Mucosa of gallbladder (tissue), 1 donor: ENCODE measurements around the gene CCL22. TPM values are rescaled to one million over a fixed set of nuclear protein-coding genes. Genes with fewer than 3 reads are reported as not detected.
A peak's percentile ranks its signal among the peaks of the same experiment; 100 is the strongest.
"Not testable (repeated sequence)": the region's sequence is repeated elsewhere in the genome, so short reads cannot be mapped to it uniquely, and the experiment has no call there.

Experiments
- DNase-seq: peaks from one replicate; pipeline ENCODE4 v3.0.0-alpha.2; 2020; ENCODE audit warnings: low spot score
- total RNA-seq: library from RNA; stranded (reverse); gene quantifications from one replicate; pipeline ENCODE4 v1.2.1, GENCODE V29; 2021
- donor health status: DM: no; HTN: no; CAD: no.

The CCL22 gene
- total RNA-seq, 1 donor from 2014 or later = 1.4 TPM

DNA sequence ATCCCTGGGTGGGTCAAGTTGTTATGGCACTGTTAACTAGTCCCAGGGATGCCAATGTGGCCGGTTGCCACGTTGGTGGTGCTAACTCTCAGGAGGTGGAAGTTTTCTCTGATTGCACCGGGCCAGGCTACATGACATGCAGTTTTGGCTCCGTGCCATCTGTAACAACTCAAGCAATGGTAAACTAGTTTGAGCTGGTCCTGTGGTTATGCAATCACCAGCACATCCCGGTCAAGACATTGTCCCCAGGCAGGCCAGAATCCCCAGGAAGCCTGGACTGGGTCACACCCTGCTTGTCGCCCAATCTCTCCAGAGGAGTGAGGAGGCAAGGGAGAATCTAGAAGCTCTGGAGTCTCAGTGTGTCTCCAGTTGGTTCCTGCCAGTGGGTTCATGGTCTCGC is 35.9 kb downstream of the CCL22 start:
- DNase-seq = peak; percentile 85

DNA sequence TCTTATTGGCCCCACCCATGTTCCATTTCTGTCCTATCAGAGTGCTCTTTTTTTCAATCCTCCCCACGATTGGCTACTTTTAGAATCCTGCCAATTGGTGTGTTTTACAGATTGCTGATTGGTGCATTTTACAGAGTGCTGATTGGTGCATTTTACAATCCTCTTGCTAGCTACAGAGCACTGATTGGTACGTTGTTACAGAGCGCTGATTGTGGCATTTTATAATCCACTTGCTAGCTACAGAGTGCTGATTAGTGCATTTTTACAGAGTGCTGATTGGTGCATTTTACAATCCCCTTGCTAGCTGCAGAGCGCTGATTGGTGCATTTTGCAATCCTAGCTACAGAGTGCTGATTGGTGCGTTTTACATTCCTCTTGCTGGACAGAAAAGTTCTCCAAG is 36.4 kb downstream of the CCL22 start:
- no peak for DNase-seq

DNA sequence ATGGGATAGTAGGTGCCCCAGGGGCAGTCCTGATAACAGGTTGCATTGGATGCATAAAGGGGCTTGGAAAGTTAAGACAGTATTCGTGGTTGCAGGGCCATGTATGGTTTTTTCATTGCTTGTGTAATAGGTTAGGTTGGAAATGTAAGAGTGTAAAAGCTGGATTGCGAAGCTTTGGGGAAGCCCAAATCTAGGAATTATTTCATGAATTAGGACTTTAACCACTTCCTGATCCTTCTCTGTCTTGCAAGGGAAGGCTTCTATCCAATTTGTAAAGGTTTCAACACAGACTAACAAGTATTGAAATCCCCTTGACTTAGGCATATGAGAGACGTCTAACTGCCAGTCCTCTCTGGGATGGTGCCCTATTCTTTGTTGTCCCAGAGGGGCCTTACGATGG is 38.2 kb downstream of the CCL22 start:
- DNase-seq = no peak

DNA sequence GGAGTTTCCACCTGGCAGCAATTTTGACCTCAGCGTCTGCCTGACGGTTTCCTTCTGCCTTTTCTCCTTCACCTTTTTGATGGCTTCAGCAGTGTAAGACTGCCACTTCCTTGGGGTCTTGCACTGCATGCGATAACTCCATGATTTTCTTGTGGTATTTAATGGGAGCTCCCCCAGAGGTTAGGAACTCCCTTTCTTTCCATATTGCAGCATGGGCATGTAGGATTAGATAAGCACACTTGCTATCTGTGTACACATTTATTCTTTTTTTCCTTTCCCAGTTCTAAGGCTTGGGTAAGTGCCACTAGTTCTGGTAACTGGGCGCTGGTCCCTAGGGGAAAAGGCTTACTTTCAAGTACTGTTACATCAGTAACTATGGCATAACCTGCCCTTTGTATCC is 38.9 kb downstream of the CCL22 start:
- DNase-seq = not testable (repeated sequence)

DNA sequence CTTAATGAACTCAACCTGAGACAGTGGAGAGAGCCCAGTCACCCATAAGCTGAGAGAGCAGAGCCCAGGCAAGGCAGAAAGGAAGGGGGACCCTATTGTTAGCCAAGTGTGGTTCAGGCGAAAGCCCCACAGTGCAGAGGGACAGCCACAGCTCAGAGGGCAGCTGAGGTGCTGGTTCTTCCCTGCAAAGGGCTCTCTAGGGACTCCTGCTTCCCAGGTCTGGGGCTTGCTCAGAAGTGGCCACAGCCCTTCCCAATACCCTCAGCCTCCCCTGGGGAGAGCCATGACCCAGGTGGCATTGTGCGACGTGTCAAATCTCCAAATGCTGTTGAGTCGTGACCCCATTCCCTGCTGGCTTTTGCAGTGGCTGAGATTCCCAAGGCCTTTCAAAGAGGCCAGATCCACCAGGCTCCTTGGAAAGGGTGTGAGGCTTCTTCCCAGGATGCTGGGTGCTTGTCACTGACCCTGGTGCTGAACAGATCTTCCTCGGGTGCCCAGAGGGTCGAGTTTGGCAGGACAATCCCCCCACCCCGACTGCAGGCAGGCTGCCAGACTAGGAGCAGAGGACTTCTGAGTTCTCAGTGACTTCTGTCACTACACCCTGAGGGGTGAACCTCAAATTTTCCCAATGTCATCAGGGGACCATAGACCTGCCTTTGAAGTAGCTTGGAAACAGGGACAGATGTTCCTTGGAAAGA is 43.5 kb downstream of the CCL22 start:
- no peak for DNase-seq

DNA sequence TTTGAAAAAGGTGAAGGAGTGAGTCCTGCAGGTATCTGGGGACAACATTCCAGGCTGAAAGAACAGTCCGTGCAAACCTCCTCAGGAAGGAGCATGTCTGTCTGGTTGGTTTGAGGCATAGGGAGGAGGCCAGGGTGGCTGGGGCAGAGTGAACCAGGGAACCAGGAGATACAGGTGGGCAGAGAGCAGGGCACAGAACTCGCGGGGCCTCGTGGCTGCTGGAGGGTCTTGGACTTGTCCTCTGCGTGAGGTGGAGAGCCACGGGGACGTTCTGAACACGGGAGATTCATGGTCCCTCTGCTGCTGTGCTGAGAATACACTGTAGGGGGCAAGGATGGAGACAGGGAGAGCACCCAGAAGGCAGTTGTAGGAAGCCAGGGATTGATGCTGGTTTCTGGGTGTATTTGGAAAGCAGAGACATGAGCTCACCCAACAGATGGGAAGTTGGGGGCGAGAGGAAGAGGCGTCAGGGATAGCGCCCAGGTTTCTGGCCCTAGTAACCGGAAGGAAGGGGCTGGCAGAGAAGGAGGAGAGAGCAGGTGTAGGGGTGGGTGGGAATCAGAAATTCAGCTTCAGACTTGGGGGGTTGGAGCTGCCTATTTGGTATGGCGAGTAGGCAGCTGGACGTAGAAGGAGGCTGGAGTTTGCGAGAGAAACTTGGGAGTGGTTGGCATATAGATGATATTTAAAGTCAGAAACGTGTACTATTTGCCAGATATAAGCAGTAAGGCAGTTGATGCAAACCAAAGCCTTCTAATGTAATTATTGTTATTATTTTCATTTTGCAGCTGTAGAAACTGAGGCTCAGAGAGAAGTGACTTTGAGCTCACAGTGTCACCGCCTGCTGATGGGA is 45.6 kb downstream of the CCL22 start, which contains the start of gene CCL17:
Gene CCL17, plus strand, starts transcription at position 803 of the 853 bp plus-strand sequence. CDS start 9,166 bp downstream, outside the sequence.
- no peak for DNase-seq

DNA sequence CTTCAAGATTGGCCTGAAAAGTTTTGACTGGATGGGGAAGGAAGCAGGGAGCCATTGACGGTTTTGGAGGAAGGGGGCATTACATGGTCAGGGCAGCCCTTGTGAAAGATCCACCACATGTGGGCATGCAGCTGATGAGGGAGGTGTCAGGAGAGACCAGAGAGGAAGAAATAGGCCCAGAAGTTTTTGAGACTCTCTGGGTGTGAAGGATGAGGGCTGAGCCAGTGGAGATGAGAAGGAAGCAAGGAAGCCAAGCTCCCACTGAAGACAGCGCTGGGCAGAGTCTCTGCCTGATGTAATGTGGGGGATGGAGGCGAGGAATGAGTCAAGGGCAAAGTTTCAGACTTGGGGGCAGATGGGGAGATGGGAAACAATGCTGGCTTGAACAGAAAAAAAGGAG is 46.5 kb downstream of the CCL22 start:
- DNase-seq = no peak

DNA sequence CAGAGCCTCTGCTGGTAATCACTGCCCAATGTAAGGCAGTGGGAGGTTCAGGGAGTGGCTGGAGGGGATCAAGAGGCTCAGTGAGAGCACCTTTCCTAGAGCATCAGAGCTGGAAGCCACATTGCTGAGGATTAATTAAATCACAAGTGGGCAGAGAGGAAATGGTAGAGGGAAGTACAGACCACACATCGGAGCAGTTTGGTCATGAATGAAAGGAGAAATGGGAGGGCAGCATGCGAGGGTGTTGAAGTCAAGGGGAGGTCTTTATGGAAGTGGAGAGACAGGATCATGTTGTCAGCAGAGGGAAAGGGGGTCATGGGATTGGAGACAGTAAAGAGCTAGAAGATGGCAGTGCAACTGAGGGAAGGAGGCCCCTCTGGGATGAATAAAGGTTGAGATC is 48.3 kb downstream of the CCL22 start:
- no peak for DNase-seq

DNA sequence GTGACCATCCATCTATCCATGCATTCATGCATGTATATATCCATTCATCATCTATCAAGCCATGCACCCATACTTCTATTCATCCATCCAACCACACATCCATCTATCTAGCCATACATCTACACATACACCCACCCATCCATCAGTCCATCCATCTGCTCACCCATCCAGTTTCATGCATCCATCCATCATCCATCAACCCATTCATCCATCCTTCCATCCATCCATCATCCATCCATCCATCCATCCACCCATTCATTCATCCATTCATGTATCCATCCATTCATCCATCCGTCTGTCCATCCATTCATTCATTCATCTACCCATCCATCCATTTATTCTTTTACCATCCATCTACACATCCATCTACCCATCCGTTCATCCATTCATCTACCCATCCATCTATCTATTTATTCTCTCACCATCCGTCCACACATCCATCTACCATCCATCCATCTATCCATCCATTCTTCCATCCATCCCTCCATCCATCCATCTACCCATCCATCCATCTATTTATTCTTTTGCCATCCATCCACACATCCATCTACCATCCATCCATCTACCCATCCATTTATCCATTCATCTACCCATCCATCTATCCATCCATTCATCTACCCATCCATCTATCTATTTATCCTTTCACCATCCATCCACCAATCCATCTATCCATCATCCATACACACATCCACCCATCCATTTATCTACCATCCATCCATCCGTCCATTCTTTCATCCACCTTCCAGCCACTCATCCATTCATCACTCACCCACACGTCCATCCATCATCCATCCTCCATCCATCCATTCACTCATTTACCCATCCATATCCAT is 49.2 kb downstream of the CCL22 start:
- no peak for DNase-seq

DNA sequence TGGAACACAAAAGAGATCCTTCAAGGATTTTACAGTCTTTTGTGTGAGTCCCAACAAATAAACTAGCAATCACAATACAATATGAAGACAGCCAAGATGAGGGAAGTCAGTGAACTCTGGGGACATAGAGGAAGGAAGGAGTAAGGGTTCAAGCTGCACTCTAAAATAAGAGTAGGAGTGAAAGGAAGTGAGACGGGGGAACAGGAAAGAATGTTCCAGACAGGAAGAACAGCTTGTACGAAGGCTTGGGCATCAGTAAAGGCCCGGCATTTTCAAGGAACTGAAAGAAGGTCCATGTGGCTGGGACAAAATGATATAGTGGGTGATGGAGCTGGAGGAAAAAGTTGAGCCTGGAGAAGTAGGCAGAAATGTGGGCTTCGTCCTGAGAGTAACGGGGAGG is 50.5 kb downstream of the CCL22 start:
- no peak for DNase-seq

DNA sequence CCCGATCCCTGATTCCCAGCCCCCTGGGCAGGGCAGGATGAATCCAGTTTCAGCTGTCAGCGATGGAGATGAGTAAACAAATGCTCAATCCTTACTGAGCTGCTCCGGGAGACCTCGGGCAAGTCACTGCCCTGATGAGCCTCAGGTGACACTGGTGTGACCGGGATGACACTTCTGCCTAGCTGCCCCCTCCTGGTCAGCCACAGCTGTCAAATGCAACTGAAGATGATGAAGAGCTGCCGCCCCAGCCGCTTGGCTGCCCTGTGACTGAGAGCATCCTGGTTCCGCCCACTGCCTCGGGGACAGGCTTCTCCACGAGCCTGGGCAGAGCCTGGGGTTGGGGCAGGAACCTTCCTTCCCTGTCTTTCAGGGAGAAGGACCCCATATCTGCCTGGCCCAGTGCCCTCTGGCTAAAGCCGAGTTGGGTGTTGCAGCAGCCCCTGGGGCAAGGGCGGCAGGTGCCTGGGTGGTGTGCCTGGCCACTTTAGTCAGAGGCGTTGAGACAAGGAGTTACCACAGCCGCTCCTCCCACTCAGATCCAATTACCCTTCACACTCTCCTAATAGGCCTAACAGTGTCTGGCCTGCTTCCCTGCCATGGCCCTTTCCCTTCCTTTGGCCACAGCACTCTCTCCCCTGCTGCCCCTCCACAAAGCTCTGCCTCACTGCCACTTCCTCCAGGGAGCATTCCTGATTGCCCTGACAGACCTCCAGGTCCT is 51.4 kb downstream of the CCL22 start:
- DNase-seq = no peak

DNA sequence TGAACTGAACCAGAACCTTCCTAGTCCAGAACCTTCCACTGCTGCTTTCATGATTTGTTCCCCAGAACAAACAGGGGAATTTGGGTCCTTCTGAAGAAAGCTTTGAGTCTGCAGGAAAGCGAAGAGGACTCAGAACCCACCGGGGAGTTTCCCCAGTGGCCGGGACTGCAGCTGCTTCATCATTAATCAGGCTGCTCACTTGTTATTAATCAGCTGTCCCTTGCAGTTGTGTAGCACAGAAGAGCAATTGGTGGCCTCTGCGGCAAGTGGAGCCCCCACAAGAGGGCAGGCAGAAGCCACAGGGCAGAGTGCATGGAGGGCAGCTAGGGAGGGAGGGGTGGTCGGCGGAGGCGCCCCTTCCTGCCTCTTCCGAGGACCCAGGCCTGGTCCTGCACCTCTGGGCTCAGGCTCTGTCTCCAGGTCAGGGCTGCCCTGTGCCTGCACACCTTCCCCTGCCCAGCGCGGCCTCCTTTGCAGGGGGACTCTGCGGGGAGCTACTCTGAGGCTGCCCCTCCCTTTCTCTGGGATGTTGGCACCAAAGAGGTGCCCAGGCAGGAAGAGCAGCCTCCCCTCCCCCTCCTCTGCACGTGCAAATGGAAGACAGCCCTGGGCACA is 52.9 kb downstream of the CCL22 start:
- no peak for DNase-seq

DNA sequence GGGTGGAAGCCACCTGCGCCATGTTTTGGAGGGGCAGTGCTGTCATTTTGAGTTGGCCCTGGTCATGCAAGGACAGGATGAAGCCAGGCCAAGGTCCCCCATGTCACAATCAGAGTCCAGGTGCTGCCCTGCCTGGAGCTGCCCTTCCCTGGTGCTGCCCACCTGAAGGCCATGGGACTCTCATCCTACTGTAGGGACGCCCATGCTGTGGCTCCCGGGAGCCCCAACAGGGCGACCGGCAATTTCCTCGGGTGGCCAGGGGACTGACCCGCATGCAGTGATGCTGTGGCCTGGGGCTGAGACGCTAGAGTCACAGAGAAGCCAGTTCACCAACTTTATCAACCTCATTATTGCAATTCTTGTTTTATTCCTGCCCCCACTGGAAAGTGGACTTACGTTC is 54.0 kb downstream of the CCL22 start:
- DNase-seq = no peak

DNA sequence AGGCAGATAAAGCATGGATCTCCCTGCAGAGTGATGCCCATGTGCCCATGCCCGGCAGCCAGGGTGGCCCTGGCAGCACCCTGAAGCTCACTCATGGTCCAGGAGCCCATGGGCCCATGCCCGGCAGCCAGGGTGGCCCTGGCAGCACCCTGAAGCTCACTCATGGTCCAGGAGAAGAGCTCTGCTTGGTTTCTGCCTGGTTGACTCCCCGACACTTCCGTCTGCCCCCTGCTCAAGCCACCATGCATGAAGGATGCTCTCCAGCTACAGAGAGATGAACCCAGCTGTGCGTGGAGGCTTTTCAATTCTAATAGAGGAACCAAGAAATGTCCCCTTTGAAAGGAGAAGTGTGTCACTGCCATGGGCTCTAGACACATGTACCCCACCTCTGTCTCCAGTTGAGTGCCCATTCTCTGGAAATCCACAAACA is 54.7 kb downstream of the CCL22 start:
- no peak for DNase-seq

DNA sequence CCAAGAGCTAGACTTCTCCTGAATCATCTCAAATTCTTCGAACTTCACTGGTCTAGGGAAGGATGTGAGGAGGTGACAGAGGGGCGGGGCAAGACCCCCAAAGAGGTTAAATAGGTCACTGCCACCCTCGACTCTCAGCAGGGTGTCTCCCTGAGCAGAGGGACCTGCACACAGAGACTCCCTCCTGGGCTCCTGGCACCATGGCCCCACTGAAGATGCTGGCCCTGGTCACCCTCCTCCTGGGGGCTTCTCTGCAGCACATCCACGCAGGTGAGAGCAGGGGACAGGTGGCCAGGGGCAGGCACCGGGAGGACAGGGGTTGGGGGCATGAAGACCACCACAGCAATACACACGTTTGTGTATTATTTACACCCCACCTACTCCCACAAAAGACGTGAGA is 55.1 kb downstream of the CCL22 start:
- DNase-seq = no peak

Other genes starting within 250 kb of the CCL22 start
- 76.1 TPM for gene PSME3IP1, start 172.7 kb upstream of the CCL22 start, total RNA-seq
- gene RSPRY1, start 172.5 kb upstream of the CCL22 start, total RNA-seq = 49.6 TPM
- 46.4 TPM for gene ARL2BP, start 113.5 kb upstream of the CCL22 start, total RNA-seq
- 206 TPM for gene PLLP, start 74.1 kb upstream of the CCL22 start, total RNA-seq
- 19.7 TPM for gene CX3CL1, start 13.7 kb downstream of the CCL22 start, total RNA-seq
- gene CCL17, start 46.0 kb downstream of the CCL22 start, total RNA-seq = not detected
- gene CIAPIN1, start 88.6 kb downstream of the CCL22 start, total RNA-seq = 45.4 TPM
- 79.8 TPM for gene COQ9, start 88.7 kb downstream of the CCL22 start, total RNA-seq
- 65.7 TPM for gene POLR2C, start 103.9 kb downstream of the CCL22 start, total RNA-seq
- 123 TPM for gene DOK4, start 127.7 kb downstream of the CCL22 start, total RNA-seq
- 10.2 TPM for gene CCDC102A, start 177.8 kb downstream of the CCL22 start, total RNA-seq
- gene ADGRG5, start 183.9 kb downstream of the CCL22 start, total RNA-seq = 3.7 TPM